Activated naive CD8-positive, alpha-beta T cell treated with anti-CD3 and anti-CD28 coated beads for 36 hours (primary cell): ENCODE measurements around the gene LPIN1. TPM values are rescaled to one million over a fixed set of nuclear protein-coding genes. Genes with fewer than 3 reads are reported as not detected.

Experiments used
- total RNA-seq, 2 experiments: library from RNA; stranded (reverse); gene quantifications; one replicate each; pipeline ENCODE4 v1.2.3, GENCODE V29; 2021

Gene LPIN1
- total RNA-seq, 2 experiments from 2014 or later, result 24.1 to 25.2 TPM

Other genes starting within 250 kb of the LPIN1 start
- gene GREB1, start 212.6 kb upstream of the LPIN1 start, total RNA-seq, result 1 to 10 TPM in 1 of 2 experiments, under 1 TPM in 1; 0.52 to 1.0 TPM
- not detected for gene NTSR2, start 76.4 kb upstream of the LPIN1 start, total RNA-seq